WERI-Rb-1 (cell line): ENCODE measurements around the gene TKTL1.

Source experiments
- DNase-seq: peaks from one replicate; pipeline ENCODE4 v3.0.0-alpha.2; 2020
- H3K27ac ChIP-seq: fragments of 250-450 bp; sonication (Bioruptor Pico); 2 replicates; pipeline ENCODE4 v1.5.1; 2020; ENCODE audit warnings: mild to moderate bottlenecking, moderate library complexity
- H3K27me3 ChIP-seq: fragments of 250-450 bp; sonication (Bioruptor Pico); 2 replicates; pipeline ENCODE4 v1.5.1; 2021; ENCODE audit warnings: mild to moderate bottlenecking, low read depth, moderate library complexity; ENCODE audit not compliant: insufficient read depth, severe bottlenecking
- H3K36me3 ChIP-seq: fragments of 250-450 bp; sonication (Bioruptor Pico); 2 replicates; pipeline ENCODE4 v1.5.1; 2020; ENCODE audit warnings: mild to moderate bottlenecking, moderate library complexity
- H3K4me3 ChIP-seq: 2 replicates; pipeline ENCODE4 v1.5.1; 2011; ENCODE audit warnings: low read depth, mild to moderate bottlenecking, control low read depth, low read length
- H3K9me3 ChIP-seq: fragments of 250-450 bp; sonication (Bioruptor Pico); 2 replicates; pipeline ENCODE4 v1.5.1; 2021; ENCODE audit warnings: mild to moderate bottlenecking, moderate library complexity; ENCODE audit not compliant: severe bottlenecking
- CTCF ChIP-seq: IDR thresholded peaks from 2 replicates; pipeline ENCODE4 v1.5.1; 2011; ENCODE audit warnings: low read depth, mild to moderate bottlenecking, control low read depth, inconsistent platforms, low read length

Gene TKTL1

GRCh38 chrX:154367474-154368308, 72.1 kb downstream of the TKTL1 start:
- no peak for DNase-seq
- TF ChIP-seq CTCF: no peak
- Histone ChIP-seq H3K27ac (no peak overlapping the region), H3K9me3 (no peaks in the 10 kb centered on the region), H3K27me3 (peaks cover 7% of the 10 kb centered on the region), H3K36me3 (peaks cover 75% of the 10 kb centered on the region), H3K4me3 (no peak overlapping the region)

- peak overlapping the region; percentile 66 for H3K27ac ChIP-seq
- peak; percentile 59 for DNase-seq
- peaks cover 64% of the 10 kb centered on the region for H3K36me3 ChIP-seq
- H3K27me3 ChIP-seq: peaks cover 7% of the 10 kb centered on the region
- no peak for TF ChIP-seq CTCF
- H3K4me3 ChIP-seq: peak overlapping the region; percentile 54
- H3K9me3 ChIP-seq: no peaks in the 10 kb centered on the region
These were observed 73.2 kb downstream of the TKTL1 start for GRCh38 chrX:154368630-154369448.

GRCh38 chrX:154369449-154370299, 74.1 kb downstream of the TKTL1 start:
- no peak for TF ChIP-seq CTCF
- peak overlapping the region; percentile 54 for H3K4me3 ChIP-seq
- H3K27ac ChIP-seq: peak overlapping the region; percentile 70
- no peaks in the 10 kb centered on the region for H3K9me3 ChIP-seq
- peaks cover 4% of the 10 kb centered on the region for H3K27me3 ChIP-seq
- peaks cover 56% of the 10 kb centered on the region for H3K36me3 ChIP-seq
- DNase-seq: peak; percentile 83

- Histone ChIP-seq H3K9me3 (no peaks in the 10 kb centered on the region), H3K36me3 (peaks cover 48% of the 10 kb centered on the region), H3K4me3 (peak overlapping the region; percentile 54), H3K27me3 (peaks cover 4% of the 10 kb centered on the region), H3K27ac (peak overlapping the region; percentile 70)
- TF ChIP-seq CTCF: no peak
- DNase-seq: no peak
These were observed 74.9 kb downstream of the TKTL1 start for GRCh38 chrX:154370300-154371016.
